Measurements from ENCODE around the gene PIK3R2.

The PIK3R2 gene

GRCh38 chr19:18194554-18195238, 41.7 kb downstream of the PIK3R2 start:
- TF ChIP-seq POU6F1 (CRISPR knock-in tag; IDR thresholded peaks at IDR 0.05; ENCODE audit: borderline replicate concordance, low read depth) (no peak), RARB (CRISPR knock-in tag; IDR thresholded peaks at IDR 0.05) (no peak), CSRNP3 (CRISPR knock-in tag; IDR thresholded peaks at IDR 0.05) (no peak), ISL1 (CRISPR knock-in tag; IDR thresholded peaks at IDR 0.05) (no peak)
- no peak for ATAC-seq

DNA sequence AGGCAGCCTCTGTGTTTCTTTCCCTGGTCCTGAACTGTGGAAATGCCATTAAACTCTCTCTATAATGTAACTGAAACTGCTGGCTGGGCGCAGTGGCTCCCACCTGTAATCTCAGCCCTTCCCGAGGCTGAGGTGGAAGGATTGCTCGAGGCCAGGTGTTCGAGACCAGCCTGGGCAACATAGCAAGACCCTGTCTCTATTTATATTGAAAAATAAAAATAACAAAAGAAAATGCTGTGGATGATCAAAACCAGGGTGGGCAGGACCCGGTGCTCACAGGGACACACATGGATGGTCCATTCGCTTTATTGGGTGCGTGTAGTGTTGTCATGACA, 43.5 kb downstream of the PIK3R2 start:
- ATAC-seq: no peak
- TF ChIP-seq TCF4 (CRISPR knock-in tag; IDR thresholded peaks at IDR 0.05; ENCODE audit: borderline replicate concordance) (no peak), RARB (CRISPR knock-in tag; IDR thresholded peaks at IDR 0.05) (no peak), ZFP3 (CRISPR knock-in tag; IDR thresholded peaks at IDR 0.05) (no peak), ZNF8 (CRISPR knock-in tag; IDR thresholded peaks at IDR 0.05) (no peak), ZC3H10 (CRISPR knock-in tag; IDR thresholded peaks at IDR 0.05) (no peak), OSR1 (CRISPR knock-in tag; IDR thresholded peaks at IDR 0.05) (no peak), ZNF565 (CRISPR knock-in tag; conservative IDR thresholded peaks at IDR 0.05; ENCODE audit: low read depth) (no peak), CSRNP3 (CRISPR knock-in tag; IDR thresholded peaks at IDR 0.05) (no peak), GLIS3 (CRISPR knock-in tag; IDR thresholded peaks at IDR 0.05) (no peak), ZNF70 (CRISPR knock-in tag; IDR thresholded peaks at IDR 0.05) (no peak), ESRRG (CRISPR knock-in tag; IDR thresholded peaks at IDR 0.05) (no peak)

DNA sequence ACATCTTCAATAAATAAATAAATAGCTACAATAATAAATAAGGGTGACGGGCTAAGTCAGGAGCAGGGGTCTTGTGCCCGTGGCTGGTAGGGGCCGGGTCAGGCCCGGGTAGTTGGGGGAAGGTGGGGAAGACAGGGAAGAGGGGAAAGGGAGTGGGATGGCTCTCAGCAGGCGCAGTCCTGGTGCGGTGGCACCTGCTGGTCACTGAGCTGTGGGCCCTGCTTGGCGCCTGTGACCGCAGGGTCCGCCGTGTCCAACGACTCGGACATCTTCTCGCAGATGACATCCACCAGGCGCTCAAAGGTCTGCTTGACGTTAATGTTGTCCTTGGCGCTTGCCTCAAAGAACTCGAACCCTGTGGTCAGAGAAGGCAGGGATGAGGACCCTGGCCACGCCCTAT, 44.3 kb downstream of the PIK3R2 start:
- no peak for TF ChIP-seq POU6F1 (CRISPR knock-in tag; IDR thresholded peaks at IDR 0.05; ENCODE audit: borderline replicate concordance, low read depth)
- no peak for TF ChIP-seq ZC3H10 (CRISPR knock-in tag; IDR thresholded peaks at IDR 0.05)
- no peak for TF ChIP-seq ZFP3 (CRISPR knock-in tag; IDR thresholded peaks at IDR 0.05)
- TF ChIP-seq ZNF565 (CRISPR knock-in tag; conservative IDR thresholded peaks at IDR 0.05; ENCODE audit: low read depth): no peak
- TF ChIP-seq ZFP30 (CRISPR knock-in tag; IDR thresholded peaks at IDR 0.05): no peak
- TF ChIP-seq PPARA (CRISPR knock-in tag; IDR thresholded peaks at IDR 0.05; ENCODE audit: borderline replicate concordance): no peak
- no peak for TF ChIP-seq TOX (CRISPR knock-in tag; IDR thresholded peaks at IDR 0.05; ENCODE audit: borderline replicate concordance)
- TF ChIP-seq TSHZ2 (CRISPR knock-in tag; IDR thresholded peaks at IDR 0.05): no peak
- no peak for TF ChIP-seq ZNF8 (CRISPR knock-in tag; IDR thresholded peaks at IDR 0.05)
- TF ChIP-seq CSRNP3 (CRISPR knock-in tag; IDR thresholded peaks at IDR 0.05): no peak
- TF ChIP-seq ARNTL (CRISPR knock-in tag; IDR thresholded peaks at IDR 0.05; ENCODE audit: borderline replicate concordance, low read depth): no peak
- no peak for TF ChIP-seq BACH2 (CRISPR knock-in tag; IDR thresholded peaks at IDR 0.05; ENCODE audit: borderline replicate concordance)
- TF ChIP-seq CREB5 (CRISPR knock-in tag; IDR thresholded peaks at IDR 0.05; ENCODE audit: low read depth): no peak
- no peak for TF ChIP-seq GLIS3 (CRISPR knock-in tag; IDR thresholded peaks at IDR 0.05)
- TF ChIP-seq ESRRG (CRISPR knock-in tag; IDR thresholded peaks at IDR 0.05): no peak
- no peak for ATAC-seq
